H1 (cell line): ENCODE data around the gene HMGXB3. TPM values are rescaled to one million over a fixed set of nuclear protein-coding genes. Genes with fewer than 3 reads are reported as not detected.

ENCODE experiments used
- CTCF ChIA-PET: fragments of 300-600 bp; sonication (Branson Sonifier 250); formaldehyde crosslinking; loops from one replicate; lab custom pipeline; 2021; ENCODE audit not compliant: partially characterized antibody; lab: Charles Lee
- POLR2A ChIA-PET: fragments of 300-600 bp; sonication (Branson Sonifier 250); formaldehyde crosslinking; loops from one replicate; lab custom pipeline; 2021; ENCODE audit warnings: inconsistent platforms; ENCODE audit not compliant: partially characterized antibody; lab: Charles Lee
- DNase-seq, 2 experiments: peaks; one replicate each; pipeline versions ENCODE4 v3.0.0 to v3.0.0-alpha.2; 2010 to 2022; ENCODE audit warnings: low spot score in 2 of 2, low read depth in 1 of 2, mixed read lengths in 1 of 2
- FAIRE-seq: peaks from 2 replicates; lab custom pipeline; 2011; peaks lifted over from hg19 to GRCh38; lab: Jason Lieb, UNC
- H2AFZ ChIP-seq: 2 replicates; pipeline ENCODE4 v1.8.1; 2012; ENCODE audit warnings: low read length, inconsistent platforms
- H2AK5ac ChIP-seq: 2 replicates; pipeline ENCODE4 v1.6.1; 2013; ENCODE audit warnings: low read depth, low read length
- H2BK120ac ChIP-seq: replicated peaks from 2 replicates; pipeline ENCODE3; 2013; ENCODE audit warnings: low read depth, low read length, inconsistent platforms
- H2BK12ac ChIP-seq: 2 replicates; pipeline ENCODE4 v1.6.1; 2013; ENCODE audit warnings: low read depth, low read length
- H2BK15ac ChIP-seq: 2 replicates; pipeline ENCODE4 v1.6.1; 2013; ENCODE audit warnings: low read length
- H2BK20ac ChIP-seq: 2 replicates; pipeline ENCODE4 v1.6.1; 2013; ENCODE audit warnings: low read length
- H2BK5ac ChIP-seq: 2 replicates; pipeline ENCODE4 v1.6.1; 2013; ENCODE audit warnings: low read depth, low read length
- H3K14ac ChIP-seq: 2 replicates; pipeline ENCODE4 v1.6.1; 2013; ENCODE audit warnings: inconsistent platforms; ENCODE audit not compliant: insufficient read length
- H3K18ac ChIP-seq: 2 replicates; pipeline ENCODE4 v1.6.1; 2013; ENCODE audit warnings: low read length; ENCODE audit errors: extremely low read depth
- H3K23ac ChIP-seq: 2 replicates; pipeline ENCODE4 v1.6.1; 2013; ENCODE audit warnings: inconsistent platforms; ENCODE audit not compliant: insufficient read length
- H3K23me2 ChIP-seq: 2 replicates; pipeline ENCODE4 v1.6.1; 2013; ENCODE audit warnings: low read depth, low read length
- H3K27ac ChIP-seq: 2 replicates; pipeline ENCODE4 v1.6.1; 2011; ENCODE audit warnings: low read depth, low read length, inconsistent platforms
- H3K27me3 ChIP-seq, 4 experiments: replicated peaks in 1 of 4; 1 replicate in 1 of 4; 2 replicates in 3 of 4; pipeline versions ENCODE4 v1.6.1 to v1.8.1; 2011 to 2013; ENCODE audit warnings: low read length in 3 of 4, mild to moderate bottlenecking in 3 of 4, inconsistent platforms in 2 of 4, mixed read lengths in 2 of 4, moderate library complexity in 1 of 4; ENCODE audit not compliant: control insufficient read depth in 3 of 4, insufficient read depth in 3 of 4; ENCODE audit errors: extremely low read depth in 1 of 4
- H3K36me3 ChIP-seq, 4 experiments: 2 replicates each; pipeline versions ENCODE4 v1.6.1 to v1.8.1; 2011 to 2013; ENCODE audit warnings: mild to moderate bottlenecking in 4 of 4, low read length in 3 of 4, moderate library complexity in 2 of 4, control low read depth in 1 of 4, inconsistent platforms in 1 of 4; ENCODE audit not compliant: insufficient read depth in 4 of 4, control insufficient read depth in 2 of 4
- H3K4ac ChIP-seq: replicated peaks from 2 replicates; pipeline ENCODE3; 2013; ENCODE audit warnings: low read length, low read depth, mixed read lengths, inconsistent platforms; ENCODE audit not compliant: insufficient read length
- H3K4me1 ChIP-seq, 4 experiments: replicated peaks in 1 of 4; 1 replicate in 1 of 4; 2 replicates in 3 of 4; pipeline versions ENCODE4 v1.6.1 to v1.8.1; 2011 to 2013; ENCODE audit warnings: low read length in 3 of 4, inconsistent platforms in 2 of 4, mixed read lengths in 1 of 4; ENCODE audit not compliant: insufficient read depth in 4 of 4, control insufficient read depth in 3 of 4
- H3K4me2 ChIP-seq, 2 experiments: 2 replicates each; pipeline versions ENCODE4 v1.6.1 to v1.8.1; 2011 to 2013; ENCODE audit warnings: low read depth in 2 of 2, low read length in 2 of 2, control low read depth in 1 of 2, inconsistent platforms in 1 of 2, mild to moderate bottlenecking in 1 of 2; ENCODE audit not compliant: insufficient read depth in 1 of 2
- H3K4me3 ChIP-seq, 4 experiments: fragments of 200-600, 300-600 bp in 1 of 4; sonication (generic), shearing (Covaris generic), sonication (Bioruptor Twin) in 1 of 4; 2 replicates each; pipeline versions ENCODE4 v1.5.1 to v1.8.1; 2011 to 2016; ENCODE audit warnings: low read length in 4 of 4, low read depth in 3 of 4, control low read depth in 2 of 4, inconsistent platforms in 2 of 4, mild to moderate bottlenecking in 2 of 4, mixed read lengths in 1 of 4, moderate library complexity in 1 of 4; ENCODE audit not compliant: insufficient read depth in 2 of 4; ENCODE audit errors: extremely low read depth in 1 of 4
- H3K56ac ChIP-seq: replicated peaks from 2 replicates; pipeline ENCODE3; 2013; ENCODE audit warnings: low read depth, mild to moderate bottlenecking, mixed read lengths, low read length, inconsistent platforms; ENCODE audit not compliant: insufficient read length
- H3K79me1 ChIP-seq: 2 replicates; pipeline ENCODE4 v1.6.1; 2013; ENCODE audit warnings: low read depth, low read length, control low read depth
- H3K79me2 ChIP-seq, 2 experiments: 2 replicates each; pipeline versions ENCODE4 v1.6.1 to v1.8.1; 2012 to 2013; ENCODE audit warnings: low read length in 2 of 2, mild to moderate bottlenecking in 2 of 2, inconsistent platforms in 1 of 2; ENCODE audit not compliant: insufficient read depth in 2 of 2, control insufficient read depth in 1 of 2
- H3K9ac ChIP-seq, 4 experiments: replicated peaks in 1 of 4; 1 replicate in 1 of 4; 2 replicates in 3 of 4; pipeline versions ENCODE4 v1.6.1 to v1.8.1; 2011 to 2013; ENCODE audit warnings: low read depth in 3 of 4, low read length in 3 of 4, control low read depth in 2 of 4, mild to moderate bottlenecking in 2 of 4, moderate library complexity in 2 of 4, inconsistent platforms in 1 of 4; ENCODE audit errors: extremely low read depth in 1 of 4
- H3K9me3 ChIP-seq, 2 experiments: 2 replicates each; pipeline versions ENCODE4 v1.6.1 to v1.8.1; 2012 to 2013; ENCODE audit warnings: mild to moderate bottlenecking in 2 of 2, moderate library complexity in 2 of 2, control low read depth in 1 of 2, inconsistent platforms in 1 of 2, low read depth in 1 of 2, low read length in 1 of 2, mixed read lengths in 1 of 2; ENCODE audit not compliant: insufficient read depth in 2 of 2
- H4K20me1 ChIP-seq, 2 experiments: replicated peaks in 1 of 2; 2 replicates each; pipeline versions ENCODE3 to v1.8.1; 2011 to 2013; ENCODE audit warnings: inconsistent platforms in 2 of 2, low read length in 2 of 2, mild to moderate bottlenecking in 1 of 2; ENCODE audit not compliant: insufficient read depth in 2 of 2, control insufficient read depth in 1 of 2
- H4K5ac ChIP-seq: 2 replicates; pipeline ENCODE4 v1.6.1; 2013; ENCODE audit warnings: low read length, low read depth, mixed read lengths, inconsistent platforms; ENCODE audit not compliant: insufficient read length
- H4K8ac ChIP-seq: 2 replicates; pipeline ENCODE4 v1.8.0; 2013; ENCODE audit warnings: mild to moderate bottlenecking, moderate library complexity, low read length, inconsistent platforms; ENCODE audit not compliant: insufficient read depth; ENCODE audit errors: extremely low read depth
- H4K91ac ChIP-seq: replicated peaks from 2 replicates; pipeline ENCODE3; 2013; ENCODE audit warnings: low read length, mixed read lengths, inconsistent platforms; ENCODE audit not compliant: insufficient read length
- JUND ChIP-seq: IDR thresholded peaks from 2 replicates; pipeline ENCODE4 v1.6.1; 2011; ENCODE audit warnings: mild to moderate bottlenecking, improper control_type of control experiment, low read length
- RXRA ChIP-seq: IDR thresholded peaks from 2 replicates; pipeline ENCODE4 v1.6.1; 2011; ENCODE audit warnings: low read depth, mild to moderate bottlenecking, low read length, moderate library complexity; ENCODE audit not compliant: insufficient read depth
- SP1 ChIP-seq: IDR thresholded peaks from 2 replicates; pipeline ENCODE4 v1.6.1; 2011; ENCODE audit warnings: low read depth, low read length
- WGBS, 2 experiments: shearing (Covaris generic) in 1 of 2; methylation state at CpG; one replicate each; pipeline versions ENCODE4 v1.1.6 to v1.1.7; 2013 to 2015; ENCODE audit warnings: low lambda C conversion rate in 2 of 2, mixed read lengths in 2 of 2, inconsistent platforms in 1 of 2, low coverage in 1 of 2, missing lambda C conversion rate in 1 of 2; ENCODE audit not compliant: insufficient replicate concordance in 2 of 2, insufficient coverage in 1 of 2, insufficient read length in 1 of 2; ENCODE audit errors: extremely low coverage in 1 of 2, missing lambda C conversion rate in 1 of 2; 5-methylcytosine and 5-hydroxymethylcytosine counted together
- polyA plus RNA-seq, 7 experiments: library from polyadenylated mRNA; depleted of rRNA in 3 of 7; stranded (reverse) in 5 of 7; unstranded in 2 of 7; fragments of >200 nt in 5 of 7; fragments of 200-250 nt in 2 of 7; gene quantifications; 1 replicate in 5 of 7; 2 replicates in 1 of 7; 4 replicates in 1 of 7; pipeline versions ENCODE4 v1.2.1 to v1.2.3, GENCODE V29; 2011 to 2013; ENCODE audit warnings: missing spikeins in 2 of 7, mixed read lengths in 2 of 7
- total RNA-seq: library from RNA; stranded (reverse); fragmentation: NEBNext Ultra II Directional; extraction: Animal tissue kit (Norgen Biotek cat#: 25700); gene quantifications from 2 replicates; pipeline ENCODE4 v1.2.1, GENCODE V29; 2021

HMGXB3 gene
- total and polyA plus RNA-seq, 2 of the 8 experiments (the other 6 are each of a cell fraction or from before 2014, with no cell fraction given): 26.8 to 28.0 TPM

- H2BK15ac ChIP-seq: no peak overlapping the region
- CTCF ChIA-PET: interaction anchor here (0.9 to 6.1 kb wide), 5 partner anchors 11 to 161 kb away, joined by 3 to 172 read pairs (median 7); no protein-coding TSS in a partner anchor
- no peak for TF ChIP-seq SP1
- no peak for TF ChIP-seq RXRA
- TF ChIP-seq JUND: no peak
Observed at GRCh38 chr5:149995385-149996204, 4.9 kb upstream of the HMGXB3 start.

More at GRCh38 chr5:149995385-149996204, 4.9 kb upstream of the HMGXB3 start:
- H3K9ac ChIP-seq: no peak overlapping the region
- no peak overlapping the region for H3K14ac ChIP-seq
- no peak overlapping the region for H4K5ac ChIP-seq
- no peaks in the 10 kb centered on the region for H3K27me3 ChIP-seq
- FAIRE-seq: no peak
- 87% methylated on average over 14 of the region's 14 CpGs; no CpG with 5 or more reads in 1 of the 2 experiments for WGBS, 2 experiments
- H3K23ac ChIP-seq: no peak overlapping the region
- no peak overlapping the region for H3K56ac ChIP-seq
- peaks cover 0 to 4% (median 2%) of the 10 kb centered on the region in 4 experiments; a peak in 3 of 7 replicates for H3K4me1 ChIP-seq
- no peak overlapping the region for H2BK120ac ChIP-seq
- H3K79me1 ChIP-seq: no peaks in the 10 kb centered on the region
- H4K91ac ChIP-seq: no peak overlapping the region
- no peak overlapping the region for H2BK5ac ChIP-seq
- DNase-seq: no peak
- H3K4me2 ChIP-seq: no peak overlapping the region
- no peak overlapping the region for H3K18ac ChIP-seq
- no peaks in the 10 kb centered on the region for H3K9me3 ChIP-seq
- H3K36me3 ChIP-seq: no peaks in the 10 kb centered on the region; a peak in 1 of 8 replicates
- POLR2A ChIA-PET: no interaction called here
- H3K27ac ChIP-seq: no peak overlapping the region
- H3K4me3 ChIP-seq: no peak overlapping the region
- H4K20me1 ChIP-seq: no peaks in the 10 kb centered on the region
- no peaks in the 10 kb centered on the region for H3K79me2 ChIP-seq
- H2BK12ac ChIP-seq: no peak overlapping the region
- H3K23me2 ChIP-seq: peaks cover 4% of the 10 kb centered on the region
- no peak overlapping the region for H2BK20ac ChIP-seq
- H3K4ac ChIP-seq: no peak overlapping the region
- H4K8ac ChIP-seq: no peak overlapping the region
- H2AFZ ChIP-seq: no peak overlapping the region
- H2AK5ac ChIP-seq: no peak overlapping the region
